Measurements from ENCODE around the gene ARVCF.
A peak's percentile ranks its signal among the peaks of the same experiment; 100 is the strongest.

The ARVCF gene

DNA sequence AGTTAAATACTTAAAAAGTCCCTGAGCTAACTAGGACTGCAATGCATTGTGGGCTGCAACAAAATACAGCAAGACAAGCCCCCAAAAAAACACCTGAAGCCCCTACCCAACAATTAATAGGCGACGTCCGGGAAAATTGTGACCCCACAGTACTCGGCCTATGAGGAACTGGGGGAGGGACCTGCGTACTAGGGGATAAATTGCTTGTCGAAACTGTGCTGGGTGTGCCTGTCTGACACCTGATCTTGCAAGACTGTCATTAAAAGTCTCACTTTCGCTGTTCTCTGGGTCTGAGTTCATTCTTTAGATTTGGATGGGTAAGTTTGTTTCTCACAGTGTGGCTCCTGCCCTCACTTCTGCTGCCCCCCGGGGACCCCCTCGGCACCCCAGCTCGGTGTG lies 19.5 kb upstream of the ARVCF start:
- Histone ChIP-seq H3K36me3 (ENCODE audit: control insufficient read depth, insufficient read depth, low read length) (peaks cover 4% of the 10 kb centered on the region), H3K4me3 (replicated peaks; ENCODE audit: low read depth, low read length) (no peak overlapping the region)
- TF ChIP-seq, protein P1, sequence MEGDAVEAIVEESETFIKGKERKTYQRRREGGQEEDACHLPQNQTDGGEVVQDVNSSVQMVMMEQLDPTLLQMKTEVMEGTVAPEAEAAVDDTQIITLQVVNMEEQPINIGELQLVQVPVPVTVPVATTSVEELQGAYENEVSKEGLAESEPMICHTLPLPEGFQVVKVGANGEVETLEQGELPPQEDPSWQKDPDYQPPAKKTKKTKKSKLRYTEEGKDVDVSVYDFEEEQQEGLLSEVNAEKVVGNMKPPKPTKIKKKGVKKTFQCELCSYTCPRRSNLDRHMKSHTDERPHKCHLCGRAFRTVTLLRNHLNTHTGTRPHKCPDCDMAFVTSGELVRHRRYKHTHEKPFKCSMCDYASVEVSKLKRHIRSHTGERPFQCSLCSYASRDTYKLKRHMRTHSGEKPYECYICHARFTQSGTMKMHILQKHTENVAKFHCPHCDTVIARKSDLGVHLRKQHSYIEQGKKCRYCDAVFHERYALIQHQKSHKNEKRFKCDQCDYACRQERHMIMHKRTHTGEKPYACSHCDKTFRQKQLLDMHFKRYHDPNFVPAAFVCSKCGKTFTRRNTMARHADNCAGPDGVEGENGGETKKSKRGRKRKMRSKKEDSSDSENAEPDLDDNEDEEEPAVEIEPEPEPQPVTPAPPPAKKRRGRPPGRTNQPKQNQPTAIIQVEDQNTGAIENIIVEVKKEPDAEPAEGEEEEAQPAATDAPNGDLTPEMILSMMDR (IDR thresholded peaks at IDR 0.05; ENCODE audit: insufficient read depth, low read length, poor library complexity, severe bottlenecking), result no peak

DNA sequence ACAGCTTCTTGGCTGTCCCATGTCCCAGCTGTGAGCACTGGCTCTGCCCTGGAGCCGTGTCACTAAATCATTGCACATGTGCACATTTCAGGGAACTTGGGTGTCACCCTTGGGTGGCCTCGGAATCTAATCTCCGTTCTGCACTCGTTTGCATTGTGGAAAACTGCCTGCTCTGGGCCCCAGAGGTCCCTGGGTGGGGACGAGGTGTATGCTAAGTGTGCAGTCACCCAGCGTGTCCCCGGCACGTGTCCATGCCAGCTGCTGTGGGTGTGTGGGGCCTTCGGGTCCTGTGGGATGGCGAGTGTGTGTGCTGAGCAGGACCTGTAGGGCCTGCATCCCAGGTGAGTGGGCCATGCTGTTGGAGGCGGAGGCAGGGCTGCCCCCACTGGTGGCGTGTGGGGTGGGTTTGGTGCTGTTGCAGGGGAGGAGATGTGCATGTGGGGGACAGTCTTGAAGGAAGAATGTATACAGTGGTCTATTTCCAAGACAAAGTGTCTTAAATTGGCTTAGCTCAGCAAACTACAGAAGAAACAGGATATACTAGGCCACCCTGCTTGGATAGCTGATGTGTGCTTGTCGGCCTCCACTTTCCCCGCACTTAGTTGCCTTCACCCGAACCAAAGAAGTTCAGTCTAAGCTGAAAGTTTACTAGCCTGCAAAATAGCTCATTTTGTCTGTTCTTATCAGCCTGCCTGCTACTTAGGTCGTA lies 18.9 kb upstream of the ARVCF start:
- TF ChIP-seq, protein P1 (IDR thresholded peaks at IDR 0.05; ENCODE audit: insufficient read depth, low read length, poor library complexity, severe bottlenecking), result no peak
- DNase-seq (ENCODE audit: extremely low read depth, insufficient read length), result no peak
- Histone ChIP-seq H3K36me3 (ENCODE audit: control insufficient read depth, insufficient read depth, low read length) (peaks cover 2% of the 10 kb centered on the region; the same call in 1 of the 2 replicates), H3K27me3 (replicated peaks; ENCODE audit: control insufficient read depth, insufficient read depth, low read length) (no peaks in the 10 kb centered on the region), H3K4me3 (replicated peaks; ENCODE audit: low read depth, low read length) (no peak overlapping the region)

More for the DNA sequence above, 19.5 kb upstream of the ARVCF start:
- no peak for DNase-seq (ENCODE audit: extremely low read depth, insufficient read length)
- H3K27me3 ChIP-seq (replicated peaks; ENCODE audit: control insufficient read depth, insufficient read depth, low read length), result no peaks in the 10 kb centered on the region

DNA sequence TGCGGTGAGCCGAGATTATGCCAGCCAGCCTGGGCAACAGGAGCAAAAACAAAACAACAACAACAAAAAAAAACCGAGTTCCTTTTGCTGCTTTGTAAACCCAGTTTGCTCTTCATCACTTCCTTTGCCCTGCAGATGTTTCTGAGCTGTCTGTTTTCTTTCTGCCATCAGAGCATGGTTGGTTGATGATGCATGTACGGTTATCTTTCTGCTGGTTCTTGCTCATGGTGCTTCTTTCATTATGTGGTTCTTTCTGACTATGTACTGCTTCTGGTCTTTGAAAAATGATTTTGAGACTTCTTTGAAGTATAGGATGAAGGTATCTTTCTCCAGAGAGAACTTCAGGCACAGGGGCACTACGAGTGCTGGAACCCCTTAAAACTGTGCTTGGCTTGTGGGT lies 17.5 kb upstream of the ARVCF start:
- peak; percentile 45 for DNase-seq (ENCODE audit: extremely low read depth, insufficient read length)
- H3K27me3 ChIP-seq (replicated peaks; ENCODE audit: control insufficient read depth, insufficient read depth, low read length), result no peaks in the 10 kb centered on the region
- TF ChIP-seq, protein P1 (IDR thresholded peaks at IDR 0.05; ENCODE audit: insufficient read depth, low read length, poor library complexity, severe bottlenecking), result no peak
- no peak overlapping the region for H3K4me3 ChIP-seq (replicated peaks; ENCODE audit: low read depth, low read length)
- peaks cover 2% of the 10 kb centered on the region; the same call in 1 of the 2 replicates for H3K36me3 ChIP-seq (ENCODE audit: control insufficient read depth, insufficient read depth, low read length)

DNA sequence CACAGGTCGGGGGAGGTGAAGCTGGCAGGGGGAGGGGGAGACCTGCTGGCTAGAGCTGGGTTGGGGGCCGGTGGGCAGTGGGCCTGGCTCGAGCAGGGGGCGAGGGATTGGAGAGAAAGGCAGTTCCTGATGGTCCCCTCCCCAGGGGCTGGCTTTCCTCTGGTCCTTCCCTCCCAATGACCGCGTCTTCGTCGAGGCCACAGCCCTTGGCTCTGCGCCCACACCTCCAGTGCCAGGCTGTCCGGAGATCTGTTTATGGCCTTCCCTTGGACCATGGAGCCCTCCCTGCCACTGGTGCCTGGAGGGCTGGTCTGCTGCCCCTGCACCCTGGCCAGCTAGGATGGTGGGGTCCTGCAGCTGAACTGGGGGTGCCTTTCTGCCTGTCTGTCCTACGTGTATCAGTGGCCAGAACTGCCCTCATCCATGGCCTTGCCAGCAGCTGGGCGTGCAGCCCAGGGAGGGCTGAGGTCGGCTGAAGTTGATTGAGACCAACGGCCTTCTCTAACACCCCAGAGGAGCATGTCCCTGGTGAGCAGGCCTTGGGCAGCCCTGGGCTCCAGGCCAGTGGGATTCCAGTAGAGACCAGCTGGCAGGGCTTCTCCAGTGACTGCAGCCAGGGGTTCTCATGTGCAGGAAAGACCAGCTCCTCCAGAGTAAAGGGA lies 16.6 kb upstream of the ARVCF start:
- H3K4me3 ChIP-seq (replicated peaks; ENCODE audit: low read depth, low read length), result no peak overlapping the region

DNA sequence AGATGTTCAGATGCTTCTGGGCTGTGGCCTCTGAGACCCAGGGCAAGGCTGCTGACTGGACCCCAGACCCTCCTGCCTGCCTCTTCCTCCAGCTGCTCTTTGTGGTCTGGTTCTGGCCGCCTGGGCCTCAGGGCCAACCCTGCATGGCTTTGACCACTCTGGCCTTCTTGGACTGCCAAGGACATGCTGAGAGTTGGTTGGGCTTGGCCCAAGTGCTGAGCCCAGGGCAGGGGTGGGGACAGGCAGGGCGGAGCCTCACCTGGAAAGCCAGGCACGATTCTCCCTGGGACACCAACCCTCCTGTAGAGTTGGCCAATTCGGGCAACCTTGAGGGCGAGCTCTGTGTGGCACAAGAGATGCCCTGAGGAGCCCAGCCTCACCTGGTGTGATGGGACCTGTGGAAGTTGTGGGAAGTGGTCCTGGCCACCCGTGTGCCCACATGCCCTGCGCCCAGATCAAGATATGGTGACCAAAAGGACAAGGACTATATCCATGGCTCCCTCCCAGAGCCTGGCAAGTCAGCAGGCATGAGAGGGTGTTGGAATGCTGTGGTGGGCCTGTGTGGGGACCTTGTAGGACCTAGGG lies 15.9 kb upstream of the ARVCF start:
- TF ChIP-seq, protein P1 (IDR thresholded peaks at IDR 0.05; ENCODE audit: insufficient read depth, low read length, poor library complexity, severe bottlenecking), result no peak

More for the DNA sequence above, 16.6 kb upstream of the ARVCF start:
- TF ChIP-seq, protein P1 (IDR thresholded peaks at IDR 0.05; ENCODE audit: insufficient read depth, low read length, poor library complexity, severe bottlenecking), result no peak
- H3K27me3 ChIP-seq (replicated peaks; ENCODE audit: control insufficient read depth, insufficient read depth, low read length), result no peaks in the 10 kb centered on the region
- no peak for DNase-seq (ENCODE audit: extremely low read depth, insufficient read length)
- H3K36me3 ChIP-seq (ENCODE audit: control insufficient read depth, insufficient read depth, low read length), result peaks cover 2% of the 10 kb centered on the region; the same call in 1 of the 2 replicates

More for the DNA sequence above, 15.9 kb upstream of the ARVCF start:
- DNase-seq (ENCODE audit: extremely low read depth, insufficient read length), result no peak
- H3K27me3 ChIP-seq (replicated peaks; ENCODE audit: control insufficient read depth, insufficient read depth, low read length), result no peaks in the 10 kb centered on the region
- no peak overlapping the region for H3K4me3 ChIP-seq (replicated peaks; ENCODE audit: low read depth, low read length)
- H3K36me3 ChIP-seq (ENCODE audit: control insufficient read depth, insufficient read depth, low read length), result peaks cover 2% of the 10 kb centered on the region; the same call in 1 of the 2 replicates

Measured in GM06990 (cell line).